OCI-LY3 (cell line): ENCODE results near the gene ATP6V0C.
"Not testable (repeated sequence)": the region's sequence is repeated elsewhere in the genome, so short reads cannot be mapped to it uniquely, and the experiment has no call there.

Experiments
- H2AFZ ChIP-seq: fragments of 200-600, 300-600 bp; shearing (Covaris generic); 2 replicates; pipeline ENCODE4 v1.6.0; 2014; ENCODE audit warnings: antibody characterized with exemption, low read depth, low read length
- H3K27ac ChIP-seq: fragments of 200-600, 300-600 bp; sonication (generic); 2 replicates; pipeline ENCODE4 v1.5.1; 2014; ENCODE audit warnings: mild to moderate bottlenecking, low read length, moderate library complexity, mixed read lengths
- H3K27me3 ChIP-seq: fragments of 200-600, 300-600 bp; sonication (generic); 2 replicates; pipeline ENCODE4 v1.6.1; 2014; ENCODE audit warnings: low read depth, low read length, mixed read lengths
- H3K36me3 ChIP-seq: fragments of 200-600, 300-600 bp; sonication (generic); replicated peaks from 2 replicates; pipeline ENCODE3; 2014; ENCODE audit warnings: low read depth, low read length, mixed read lengths
- H3K4me1 ChIP-seq: fragments of 300-600, 200-600 bp; sonication (generic); 2 replicates; pipeline ENCODE4 v1.6.1; 2014; ENCODE audit warnings: low read length, mixed read lengths
- H3K4me2 ChIP-seq: fragments of 200-600, 300-600 bp; sonication (generic); 2 replicates; pipeline ENCODE4 v1.6.1; 2014; ENCODE audit warnings: low read length, mixed read lengths
- H3K4me3 ChIP-seq: fragments of 300-600, 200-600 bp; sonication (generic); 2 replicates; pipeline ENCODE4 v1.5.1; 2014; ENCODE audit warnings: antibody characterized with exemption, mild to moderate bottlenecking, low read length, moderate library complexity
- H3K79me2 ChIP-seq: fragments of 300-600, 200-600 bp; shearing (Covaris generic); 2 replicates; pipeline ENCODE4 v1.6.1; 2014; ENCODE audit warnings: mild to moderate bottlenecking, low read length, mixed read lengths
- H3K9ac ChIP-seq: fragments of 300-600, 200-600 bp; shearing (Covaris generic); 2 replicates; pipeline ENCODE4 v1.6.0; 2014; ENCODE audit warnings: mild to moderate bottlenecking, low read length, moderate library complexity
- H3K9me3 ChIP-seq: fragments of 200-600, 300-600 bp; shearing (Covaris generic); 2 replicates; pipeline ENCODE4 v1.6.1; 2014; ENCODE audit warnings: low read length, mixed read lengths; ENCODE audit not compliant: insufficient read depth
- H4K20me1 ChIP-seq: fragments of 200-600, 300-600 bp; sonication (generic); 2 replicates; pipeline ENCODE4 v1.6.1; 2016; ENCODE audit warnings: low read length, mixed read lengths; ENCODE audit not compliant: insufficient read depth
- EZH2phosphoT487 ChIP-seq: fragments of 200-600 bp; shearing (Covaris generic); IDR thresholded peaks from 2 replicates; pipeline ENCODE4 v1.6.1; 2018; ENCODE audit warnings: antibody characterized with exemption, mixed run types, low read depth
- TF ChIP-seq, protein P1 (sequence below): fragments of 200-600, 300-600 bp; sonication (generic); IDR thresholded peaks from 2 replicates; pipeline ENCODE4 v1.5.1; 2014; ENCODE audit warnings: antibody characterized with exemption, low read length, low read depth

ATP6V0C gene

DNA sequence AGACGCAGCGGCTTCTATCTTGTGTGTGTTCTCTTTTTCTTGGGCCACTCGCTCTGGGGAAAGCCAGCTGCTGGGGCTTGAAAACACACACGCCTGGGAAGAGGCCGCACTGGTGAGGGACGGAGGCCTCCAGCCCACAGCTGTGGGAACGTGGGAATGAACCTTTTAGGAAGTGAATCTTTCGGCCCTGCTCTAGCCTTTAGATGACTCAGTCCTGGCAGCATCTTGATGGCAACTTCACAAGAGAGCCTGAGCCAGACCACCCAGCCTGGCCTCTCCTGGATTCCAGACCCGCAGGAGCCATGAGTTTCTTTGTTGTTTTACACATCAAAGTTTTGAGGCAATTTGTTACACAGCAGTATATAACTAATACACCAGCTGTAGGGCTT, 21.9 kb downstream of the ATP6V0C start:
- no peaks in the 10 kb centered on the region for H3K36me3 ChIP-seq
- no peak for TF ChIP-seq EZH2phosphoT487
- TF ChIP-seq, protein P1, sequence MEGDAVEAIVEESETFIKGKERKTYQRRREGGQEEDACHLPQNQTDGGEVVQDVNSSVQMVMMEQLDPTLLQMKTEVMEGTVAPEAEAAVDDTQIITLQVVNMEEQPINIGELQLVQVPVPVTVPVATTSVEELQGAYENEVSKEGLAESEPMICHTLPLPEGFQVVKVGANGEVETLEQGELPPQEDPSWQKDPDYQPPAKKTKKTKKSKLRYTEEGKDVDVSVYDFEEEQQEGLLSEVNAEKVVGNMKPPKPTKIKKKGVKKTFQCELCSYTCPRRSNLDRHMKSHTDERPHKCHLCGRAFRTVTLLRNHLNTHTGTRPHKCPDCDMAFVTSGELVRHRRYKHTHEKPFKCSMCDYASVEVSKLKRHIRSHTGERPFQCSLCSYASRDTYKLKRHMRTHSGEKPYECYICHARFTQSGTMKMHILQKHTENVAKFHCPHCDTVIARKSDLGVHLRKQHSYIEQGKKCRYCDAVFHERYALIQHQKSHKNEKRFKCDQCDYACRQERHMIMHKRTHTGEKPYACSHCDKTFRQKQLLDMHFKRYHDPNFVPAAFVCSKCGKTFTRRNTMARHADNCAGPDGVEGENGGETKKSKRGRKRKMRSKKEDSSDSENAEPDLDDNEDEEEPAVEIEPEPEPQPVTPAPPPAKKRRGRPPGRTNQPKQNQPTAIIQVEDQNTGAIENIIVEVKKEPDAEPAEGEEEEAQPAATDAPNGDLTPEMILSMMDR: no peak
- H3K9ac ChIP-seq: no peak overlapping the region
- peaks cover 11% of the 10 kb centered on the region for H4K20me1 ChIP-seq
- no peak overlapping the region for H3K27ac ChIP-seq
- H3K4me1 ChIP-seq: peaks cover 27% of the 10 kb centered on the region
- H3K79me2 ChIP-seq: peaks cover 20% of the 10 kb centered on the region
- no peaks in the 10 kb centered on the region for H3K27me3 ChIP-seq
- no peak overlapping the region for H2AFZ ChIP-seq
- no peaks in the 10 kb centered on the region for H3K9me3 ChIP-seq
- no peak overlapping the region for H3K4me2 ChIP-seq
- H3K4me3 ChIP-seq: no peak overlapping the region

DNA sequence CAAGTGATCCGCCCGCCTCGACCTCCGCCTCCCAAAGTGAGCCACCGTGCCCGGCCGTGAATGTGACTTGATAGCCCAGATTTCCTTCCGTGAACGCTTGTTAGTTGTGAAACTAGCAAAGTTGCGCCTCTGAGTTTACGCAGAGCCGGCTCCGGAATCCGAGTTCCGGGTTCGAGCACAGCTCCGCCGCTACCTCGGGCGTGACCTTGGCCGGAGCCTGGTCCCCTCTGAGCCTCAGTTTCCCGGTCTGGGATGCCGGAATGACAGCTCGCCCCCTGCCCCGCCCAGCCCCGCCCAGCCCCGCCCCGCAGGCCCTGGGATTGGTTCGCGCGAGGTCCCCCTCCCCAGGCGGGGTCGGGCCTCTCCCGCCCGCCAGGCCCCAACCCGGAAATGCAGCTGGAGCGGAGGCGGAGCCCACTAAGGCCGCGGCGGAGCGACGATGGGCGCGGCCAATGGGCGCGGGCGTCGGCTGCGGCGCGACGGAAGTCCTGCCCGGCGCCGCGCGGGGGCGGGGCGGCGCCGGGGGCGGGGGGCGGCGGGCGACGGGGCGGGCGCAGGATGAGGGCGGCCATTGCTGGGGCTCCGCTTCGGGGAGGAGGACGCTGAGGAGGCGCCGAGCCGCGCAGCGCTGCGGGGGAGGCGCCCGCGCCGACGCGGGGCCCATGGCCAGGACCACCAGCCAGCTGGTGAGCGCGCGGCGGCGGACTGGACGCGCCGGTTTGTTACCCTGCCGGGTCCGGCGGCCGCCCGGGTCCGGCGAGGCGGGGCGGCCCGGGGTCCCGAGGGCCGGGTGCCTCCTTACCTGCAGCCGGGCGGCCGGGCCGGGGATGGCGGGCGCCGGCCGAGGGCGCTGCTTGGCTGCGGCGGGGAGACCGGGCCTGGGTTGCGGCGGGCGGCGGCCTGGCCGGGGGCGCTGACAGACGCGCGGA, 24.0 kb downstream of the ATP6V0C start, which contains the start of gene PDPK1:
TSS of gene PDPK1 (plus strand) at position 571 of the 929 bp plus-strand sequence. CDS start at position 663, 92 bp downstream.
- H3K4me1 ChIP-seq: peaks cover 30% of the 10 kb centered on the region
- H3K36me3 ChIP-seq: no peaks in the 10 kb centered on the region
- 0 out of 2 replicates have a peak within 1 kb of the TSS, but pooled peaks have one; percentile 6 for H3K27ac ChIP-seq
- H2AFZ ChIP-seq: no peak within 1 kb of the TSS; the same call in 1 of the 2 replicates
- peak within 1 kb of the TSS; percentile 91 for H3K4me3 ChIP-seq
- H3K27me3 ChIP-seq: no peaks in the 10 kb centered on the region
- H3K4me2 ChIP-seq: peak within 1 kb of the TSS; percentile 79
- H3K9ac ChIP-seq: peak within 1 kb of the TSS; percentile 62
- H4K20me1 ChIP-seq: peaks cover 19% of the 10 kb centered on the region
- H3K9me3 ChIP-seq: no peaks in the 10 kb centered on the region
- TF ChIP-seq, protein P1: no peak
- TF ChIP-seq EZH2phosphoT487: no peak
- H3K79me2 ChIP-seq: peaks cover 30% of the 10 kb centered on the region

DNA sequence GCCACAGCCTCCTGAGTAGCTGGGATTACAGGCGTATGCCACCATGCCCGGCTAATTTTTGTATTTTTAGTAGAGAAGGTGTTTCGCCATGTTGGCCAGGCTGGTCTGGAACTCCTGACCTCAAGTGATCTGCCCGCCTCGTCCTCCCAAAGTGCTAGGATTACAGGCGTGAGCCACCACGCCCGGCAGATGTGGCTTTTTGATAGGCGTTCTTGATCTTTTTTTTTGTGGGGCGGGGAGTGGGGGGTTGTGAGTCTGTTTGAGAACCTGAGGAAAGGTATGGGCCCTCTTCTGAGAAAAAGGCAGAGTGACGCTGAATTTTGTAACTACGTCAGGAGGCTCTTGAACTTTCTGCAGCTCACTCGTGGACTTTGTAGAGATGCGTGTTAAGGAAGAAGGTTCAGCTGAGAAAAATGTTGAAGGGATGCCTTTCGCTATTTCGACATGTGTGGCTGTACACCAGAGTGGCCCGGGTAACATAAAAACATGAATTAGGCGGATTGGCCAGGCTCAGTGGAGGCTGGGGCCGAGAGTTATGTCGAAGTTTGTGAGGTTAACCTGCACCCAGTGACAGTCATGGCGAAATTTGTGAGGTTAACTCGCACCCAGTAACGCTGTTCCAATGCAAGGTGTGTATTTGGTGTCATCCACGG, 25.6 kb downstream of the ATP6V0C start:
- Histone ChIP-seq H3K4me1 (peaks cover 30% of the 10 kb centered on the region), H3K79me2 (peaks cover 34% of the 10 kb centered on the region), H3K4me2 (peak overlapping the region; percentile 58), H4K20me1 (peaks cover 21% of the 10 kb centered on the region), H3K4me3 (peak overlapping the region; percentile 39; the same call in 1 of the 2 replicates)
- H3K9ac ChIP-seq, H2AFZ ChIP-seq, H3K27ac ChIP-seq, H3K9me3 ChIP-seq, H3K27me3 ChIP-seq, H3K36me3 ChIP-seq: not testable (repeated sequence)

DNA sequence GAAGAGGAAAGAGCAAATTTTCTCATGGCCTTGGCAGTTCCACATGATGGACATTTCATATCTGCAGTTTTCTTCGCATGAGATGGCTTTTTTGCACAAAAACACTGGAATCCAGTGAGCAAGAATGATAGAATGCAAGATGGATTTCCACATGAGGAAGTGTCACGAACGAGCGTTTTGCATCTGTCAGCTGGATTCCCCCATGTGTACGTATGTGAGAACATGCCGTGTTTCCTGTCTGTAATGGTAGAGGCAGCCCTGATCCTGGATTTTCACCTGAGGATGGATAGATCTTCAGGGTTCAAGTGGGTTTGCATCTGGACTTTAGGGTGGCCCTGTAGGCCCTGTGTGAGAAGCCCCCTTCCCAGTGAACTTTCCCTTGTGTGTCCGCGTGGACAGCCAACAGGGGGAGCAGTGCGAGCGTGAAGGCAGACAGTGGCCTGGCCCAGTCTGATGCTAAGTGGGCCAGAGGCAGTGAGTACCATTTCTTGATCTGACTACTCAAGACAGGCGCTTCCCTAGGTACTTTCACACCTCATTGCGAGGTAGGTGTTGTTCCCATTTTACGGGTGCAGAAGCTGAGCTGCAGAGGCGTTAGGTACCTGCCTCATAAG, 26.2 kb downstream of the ATP6V0C start:
- not testable (repeated sequence) for H3K36me3 ChIP-seq, H2AFZ ChIP-seq, H3K9ac ChIP-seq, H3K9me3 ChIP-seq, H3K27me3 ChIP-seq
- Histone ChIP-seq H3K4me1 (peaks cover 30% of the 10 kb centered on the region), H4K20me1 (peaks cover 21% of the 10 kb centered on the region), H3K4me3 (peak overlapping the region; percentile 39; the same call in 1 of the 2 replicates), H3K79me2 (peaks cover 36% of the 10 kb centered on the region), H3K4me2 (peak overlapping the region; percentile 58), H3K27ac (peak overlapping the region; percentile 49)
- TF ChIP-seq, protein P1: peak; percentile 57

DNA sequence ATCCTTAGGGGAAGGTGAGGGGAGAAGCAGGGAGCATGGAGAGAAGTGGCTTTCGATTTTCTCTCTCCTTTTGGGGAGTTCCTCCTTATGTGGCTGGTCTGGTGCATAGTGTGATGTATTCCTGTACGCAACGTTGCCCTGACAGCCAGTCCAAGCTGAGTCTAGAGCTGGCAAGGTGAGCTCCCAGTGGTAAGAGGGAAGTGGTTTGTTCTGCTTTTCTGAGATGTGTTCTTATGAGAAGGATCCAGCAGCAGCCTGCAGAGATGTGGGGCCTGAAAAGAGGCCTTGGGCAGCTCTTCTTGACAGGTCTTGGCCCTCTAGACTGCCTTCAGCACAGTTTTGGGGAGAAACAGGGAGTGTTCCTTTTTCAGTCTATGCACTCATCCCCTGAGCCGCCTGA, 27.2 kb downstream of the ATP6V0C start:
- H3K27me3 ChIP-seq, H2AFZ ChIP-seq, H3K9ac ChIP-seq, H3K4me3 ChIP-seq, H3K36me3 ChIP-seq, H3K9me3 ChIP-seq: not testable (repeated sequence)
- Histone ChIP-seq H3K4me2 (peak overlapping the region; percentile 58), H4K20me1 (peaks cover 24% of the 10 kb centered on the region), H3K4me1 (peaks cover 30% of the 10 kb centered on the region), H3K27ac (peak overlapping the region; percentile 49), H3K79me2 (peaks cover 46% of the 10 kb centered on the region)

DNA sequence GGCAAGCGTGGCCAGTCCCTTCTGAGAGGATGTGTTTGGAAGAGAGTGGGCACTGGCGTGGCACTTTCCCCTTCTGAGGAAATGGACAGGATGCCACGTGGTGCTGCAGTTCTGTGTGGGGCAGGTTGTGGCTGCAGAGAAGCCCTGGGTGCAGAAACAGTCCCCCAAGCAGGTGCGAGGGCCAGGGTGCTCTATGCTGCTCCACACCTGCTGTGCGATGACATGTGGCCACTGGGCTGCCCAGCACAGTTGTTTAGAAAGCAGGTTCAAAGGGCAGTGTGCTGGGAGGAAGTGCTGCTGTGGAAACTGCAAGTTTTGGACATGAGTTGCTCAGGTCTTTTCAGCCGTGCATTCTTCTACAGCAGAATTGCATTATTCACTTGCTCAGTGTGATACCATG, 27.7 kb downstream of the ATP6V0C start:
- H3K79me2 ChIP-seq: peaks cover 51% of the 10 kb centered on the region
- not testable (repeated sequence) for H3K9ac ChIP-seq, H3K4me3 ChIP-seq

More for the DNA sequence above, 27.7 kb downstream of the ATP6V0C start:
- not testable (repeated sequence) for H2AFZ ChIP-seq, H3K27me3 ChIP-seq, H3K27ac ChIP-seq, H3K9me3 ChIP-seq, H3K36me3 ChIP-seq
- Histone ChIP-seq H3K4me1 (peaks cover 30% of the 10 kb centered on the region), H4K20me1 (peaks cover 24% of the 10 kb centered on the region), H3K4me2 (peak overlapping the region; percentile 26; the same call in 1 of the 2 replicates)
